GM12878 (cell line): ENCODE measurements around the gene CCDC178. TPM values are rescaled to one million over a fixed set of nuclear protein-coding genes. Genes with fewer than 3 reads are reported as not detected.

Experiments used
- ATAC-seq: fragments of 200-7000 bp; cut with Tn5 transposase; 3 replicates; pipeline ENCODE4 v1.9.1; 2020; ENCODE audit warnings: mild to moderate bottlenecking, moderate library complexity
- BruUV-seq: library from RNA; stranded (reverse); fragments of 400-500 nt; replicated peaks from 2 replicates; lab custom pipeline; 2021; lab: Mats Ljungman, UMichigan
- CTCF ChIA-PET: fragments of 300-600 bp; sonication (Branson Sonifier 250); formaldehyde crosslinking; extraction: SDS; loops from one replicate; lab custom pipeline; 2021; ENCODE audit warnings: inconsistent platforms; lab: Yijun Ruan, JAX
- POLR2A ChIA-PET: fragments of 350-600 bp; formaldehyde crosslinking; extraction: SDS; loops from one replicate; lab custom pipeline; 2021; ENCODE audit warnings: inconsistent platforms; lab: Charles Lee
- RAD21 ChIA-PET: fragments of 300-600 bp; sonication (Branson Sonifier 250); formaldehyde crosslinking; loops from one replicate; lab custom pipeline; 2023; ENCODE audit warnings: antibody characterized with exemption; ENCODE audit not compliant: unreplicated experiment; lab: Charles Lee
- SMC1A ChIA-PET: fragments of 300-600 bp; sonication (Branson Sonifier 250); formaldehyde crosslinking; loops from one replicate; lab custom pipeline; 2023; ENCODE audit not compliant: unreplicated experiment, uncharacterized antibody; lab: Charles Lee
- DNase-seq: peaks from one replicate; pipeline ENCODE4 v3.0.0-alpha.2; 2011; ENCODE audit warnings: low read depth, low spot score
- FAIRE-seq: peaks from 3 replicates; lab custom pipeline; 2011; peaks lifted over from hg19 to GRCh38; lab: Jason Lieb, UNC
- H2AFZ ChIP-seq: 2 replicates; pipeline ENCODE4 v1.6.0; 2011; ENCODE audit warnings: low read depth, low read length, control low read depth; ENCODE audit not compliant: control insufficient read depth
- H3K27ac ChIP-seq: 2 replicates; pipeline ENCODE4 v1.5.1; 2011; ENCODE audit warnings: control low read depth; ENCODE audit not compliant: control insufficient read depth, insufficient read depth
- H3K27me3 ChIP-seq, 2 experiments: replicated peaks in 1 of 2; 2 replicates each; pipeline versions ENCODE4 v1.6.0 to v1.6.1; 2011; ENCODE audit warnings: low read length in 1 of 2; ENCODE audit not compliant: control insufficient read depth in 2 of 2, insufficient read depth in 2 of 2
- H3K36me3 ChIP-seq, 2 experiments: 2 replicates each; pipeline ENCODE4 v1.5.1; 2011; ENCODE audit warnings: low read length in 1 of 2; ENCODE audit not compliant: control insufficient read depth in 2 of 2, insufficient read depth in 2 of 2
- H3K4me1 ChIP-seq: 2 replicates; pipeline ENCODE4 v1.6.1; 2011; ENCODE audit warnings: mild to moderate bottlenecking, low read length, moderate library complexity, mixed read lengths; ENCODE audit not compliant: control insufficient read depth, insufficient read depth
- H3K4me2 ChIP-seq: 2 replicates; pipeline ENCODE4 v1.6.0; 2011; ENCODE audit warnings: control low read depth; ENCODE audit not compliant: control insufficient read depth, insufficient read depth
- H3K4me3 ChIP-seq: fragments of 200-600 bp; sonication (generic); 2 replicates; pipeline ENCODE4 v1.5.1; 2016
- H3K79me2 ChIP-seq: 2 replicates; pipeline ENCODE4 v1.6.0; 2011; ENCODE audit warnings: low read length; ENCODE audit not compliant: control insufficient read depth, insufficient read depth
- H3K9ac ChIP-seq: 2 replicates; pipeline ENCODE4 v1.8.0; 2011; ENCODE audit warnings: low read length, control low read depth, mixed read lengths; ENCODE audit not compliant: control insufficient read depth, insufficient read depth
- H3K9me3 ChIP-seq: replicated peaks from 3 replicates; pipeline ENCODE4 v1.5.1; 2011; ENCODE audit warnings: mild to moderate bottlenecking, low read length; ENCODE audit not compliant: control insufficient read depth, insufficient read depth
- H4K20me1 ChIP-seq: 2 replicates; pipeline ENCODE4 v1.6.0; 2011; ENCODE audit not compliant: control insufficient read depth, insufficient read depth
- ASH2L ChIP-seq: fragments of 300-600, 200-600 bp; sonication (generic); IDR thresholded peaks from 2 replicates; pipeline ENCODE4 v1.6.1; 2017; ENCODE audit warnings: low read depth, mild to moderate bottlenecking, borderline replicate concordance
- CREM ChIP-seq: IDR thresholded peaks from 2 replicates; pipeline ENCODE4 v1.6.1; 2014; ENCODE audit warnings: antibody characterized with exemption, low read depth
- IRF4 ChIP-seq: IDR thresholded peaks from 2 replicates; pipeline ENCODE4 v1.6.1; 2011; ENCODE audit warnings: low read depth, low read length
- TCF3 ChIP-seq: IDR thresholded peaks from 2 replicates; pipeline ENCODE4 v1.6.1; 2012; ENCODE audit warnings: low read depth, mild to moderate bottlenecking, low read length, borderline replicate concordance; ENCODE audit not compliant: insufficient read depth
- ZNF24 ChIP-seq: fragments of 450-650 bp; IDR thresholded peaks from 2 replicates; pipeline ENCODE4 v1.6.1; 2017; ENCODE audit warnings: antibody characterized with exemption, mild to moderate bottlenecking
- WGBS: methylation state at CpG from one replicate; pipeline ENCODE4 v1.1.6; 2016; ENCODE audit warnings: low lambda C conversion rate; ENCODE audit not compliant: insufficient replicate concordance, insufficient coverage; ENCODE audit errors: missing lambda C conversion rate; 5-methylcytosine and 5-hydroxymethylcytosine counted together
- in situ Hi-C: fragments of 300-500 bp; cut with MboI; formaldehyde crosslinking; loops from 9 replicates; pipeline ENCODE4 v1.14.3; 2018; ENCODE audit warnings: mixed read lengths
- intact Hi-C: fragments of 100-400 bp; cut with micrococcal nuclease; formaldehyde crosslinking; loops from one replicate; pipeline ENCODE4 v1.14.2; 2022; ENCODE audit not compliant: unreplicated experiment
- polyA plus RNA-seq, 11 experiments: library from polyadenylated mRNA; depleted of rRNA in 4 of 11; unstranded in 6 of 11; stranded (reverse) in 5 of 11; fragments of >200 nt; fragmentation: Nextera tagmentation in 4 of 11; fragmentation: Illumina TruSeq in 1 of 11; extraction: Ambion mirVana in 4 of 11; extraction: Trizol in 1 of 11; gene quantifications; 1 replicate in 1 of 11; 2 replicates in 10 of 11; pipeline versions ENCODE4 v1.2.1 to v1.2.3, GENCODE V29; 2011 to 2016; ENCODE audit warnings: inconsistent platforms in 2 of 11, missing spikeins in 2 of 11, low read depth in 1 of 11
- total RNA-seq, 4 experiments: library from RNA; depleted of rRNA in 3 of 4; stranded (reverse); fragments of >200 nt in 3 of 4; fragmentation: Illumina TruSeq in 1 of 4; extraction: Trizol in 1 of 4; gene quantifications; 2 replicates each; pipeline versions ENCODE4 v1.2.1 to v1.2.3, GENCODE V29; 2013 to 2021
- TF ChIP-seq, protein P1 (sequence below): fragments of 450-650 bp; formaldehyde crosslinking; IDR thresholded peaks from 2 replicates; pipeline ENCODE4 v1.4.0; 2022; ENCODE audit warnings: mild to moderate bottlenecking, moderate library complexity
- TF ChIP-seq, protein P2 (sequence below): fragments of 450-650 bp; IDR thresholded peaks from 2 replicates; pipeline ENCODE4 v1.6.1; 2017; ENCODE audit warnings: antibody characterized with exemption, mild to moderate bottlenecking, moderate library complexity

CCDC178 gene
- total and polyA plus RNA-seq, 10 of the 15 experiments (the other 5 are each of a cell fraction or from before 2014, with no cell fraction given): 0.04 TPM; not detected in 9

- no peaks in the 10 kb centered on the region for H3K36me3 ChIP-seq
- H3K79me2 ChIP-seq: no peaks in the 10 kb centered on the region
- ATAC-seq (no peak), FAIRE-seq (no peak)
- no peak overlapping the region for H3K4me3 ChIP-seq
- H3K4me1 ChIP-seq: no peaks in the 10 kb centered on the region
- no peak overlapping the region for H3K4me2 ChIP-seq
- no peak overlapping the region for H3K9ac ChIP-seq
- BruUV-seq: no TSS peak
- H3K27me3 ChIP-seq: no peaks in the 10 kb centered on the region
- POLR2A ChIA-PET: interaction anchor here (0.6 kb wide), 1 partner anchor 253 kb away, joined by 7 read pairs; no protein-coding TSS in a partner anchor
- no peak overlapping the region for H3K27ac ChIP-seq
- H3K9me3 ChIP-seq: no peaks in the 10 kb centered on the region
- no peaks in the 10 kb centered on the region for H4K20me1 ChIP-seq
- SMC1A ChIA-PET: interaction anchor here (1.0 kb wide), 1 partner anchor 9 kb away, joined by 3 read pairs; no protein-coding TSS in a partner anchor
- CTCF ChIA-PET: interaction anchor here (1.3 kb wide), 2 partner anchors 10 to 12 kb away, joined by 3 read pairs; no protein-coding TSS in a partner anchor
- TF ChIP-seq, protein P1, sequence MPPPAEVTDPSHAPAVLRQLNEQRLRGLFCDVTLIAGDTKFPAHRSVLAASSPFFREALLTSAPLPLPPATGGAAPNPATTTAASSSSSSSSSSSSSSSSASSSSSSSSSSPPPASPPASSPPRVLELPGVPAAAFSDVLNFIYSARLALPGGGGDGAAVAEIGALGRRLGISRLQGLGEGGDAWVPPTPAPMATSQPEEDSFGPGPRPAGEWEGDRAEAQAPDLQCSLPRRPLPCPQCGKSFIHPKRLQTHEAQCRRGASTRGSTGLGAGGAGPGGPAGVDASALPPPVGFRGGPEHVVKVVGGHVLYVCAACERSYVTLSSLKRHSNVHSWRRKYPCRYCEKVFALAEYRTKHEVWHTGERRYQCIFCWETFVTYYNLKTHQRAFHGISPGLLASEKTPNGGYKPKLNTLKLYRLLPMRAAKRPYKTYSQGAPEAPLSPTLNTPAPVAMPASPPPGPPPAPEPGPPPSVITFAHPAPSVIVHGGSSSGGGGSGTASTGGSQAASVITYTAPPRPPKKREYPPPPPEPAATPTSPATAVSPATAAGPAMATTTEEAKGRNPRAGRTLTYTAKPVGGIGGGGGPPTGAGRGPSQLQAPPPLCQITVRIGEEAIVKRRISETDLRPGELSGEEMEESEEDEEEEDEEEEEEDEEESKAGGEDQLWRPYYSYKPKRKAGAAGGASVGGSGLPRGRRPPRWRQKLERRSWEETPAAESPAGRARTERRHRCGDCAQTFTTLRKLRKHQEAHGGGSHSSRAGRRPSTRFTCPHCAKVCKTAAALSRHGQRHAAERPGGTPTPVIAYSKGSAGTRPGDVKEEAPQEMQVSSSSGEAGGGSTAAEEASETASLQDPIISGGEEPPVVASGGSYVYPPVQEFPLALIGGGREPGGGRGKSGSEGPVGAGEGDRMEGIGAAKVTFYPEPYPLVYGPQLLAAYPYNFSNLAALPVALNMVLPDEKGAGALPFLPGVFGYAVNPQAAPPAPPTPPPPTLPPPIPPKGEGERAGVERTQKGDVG (CRISPR knock-in tag): no peak
- TF ChIP-seq ZNF24 (no peak), CREM (no peak), IRF4 (no peak), TCF3 (no peak), ASH2L (no peak)
- TF ChIP-seq, protein P2, sequence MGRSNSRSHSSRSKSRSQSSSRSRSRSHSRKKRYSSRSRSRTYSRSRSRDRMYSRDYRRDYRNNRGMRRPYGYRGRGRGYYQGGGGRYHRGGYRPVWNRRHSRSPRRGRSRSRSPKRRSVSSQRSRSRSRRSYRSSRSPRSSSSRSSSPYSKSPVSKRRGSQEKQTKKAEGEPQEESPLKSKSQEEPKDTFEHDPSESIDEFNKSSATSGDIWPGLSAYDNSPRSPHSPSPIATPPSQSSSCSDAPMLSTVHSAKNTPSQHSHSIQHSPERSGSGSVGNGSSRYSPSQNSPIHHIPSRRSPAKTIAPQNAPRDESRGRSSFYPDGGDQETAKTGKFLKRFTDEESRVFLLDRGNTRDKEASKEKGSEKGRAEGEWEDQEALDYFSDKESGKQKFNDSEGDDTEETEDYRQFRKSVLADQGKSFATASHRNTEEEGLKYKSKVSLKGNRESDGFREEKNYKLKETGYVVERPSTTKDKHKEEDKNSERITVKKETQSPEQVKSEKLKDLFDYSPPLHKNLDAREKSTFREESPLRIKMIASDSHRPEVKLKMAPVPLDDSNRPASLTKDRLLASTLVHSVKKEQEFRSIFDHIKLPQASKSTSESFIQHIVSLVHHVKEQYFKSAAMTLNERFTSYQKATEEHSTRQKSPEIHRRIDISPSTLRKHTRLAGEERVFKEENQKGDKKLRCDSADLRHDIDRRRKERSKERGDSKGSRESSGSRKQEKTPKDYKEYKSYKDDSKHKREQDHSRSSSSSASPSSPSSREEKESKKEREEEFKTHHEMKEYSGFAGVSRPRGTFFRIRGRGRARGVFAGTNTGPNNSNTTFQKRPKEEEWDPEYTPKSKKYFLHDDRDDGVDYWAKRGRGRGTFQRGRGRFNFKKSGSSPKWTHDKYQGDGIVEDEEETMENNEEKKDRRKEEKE: no peak
- TF ChIP-seq, all 136 proteins: peak for 0
- H2AFZ ChIP-seq: no peak overlapping the region
- in situ Hi-C loops: no loop called here
- RAD21 ChIA-PET: no interaction called here
- DNase-seq: no peak
- intact Hi-C loops: no loop called here
- WGBS: 19% methylated on average over 1 of the region's 1 CpG
These were observed 456.8 kb downstream of the CCDC178 start for GRCh38 chr18:32983721-32984120.
